ENCODE results near the gene GPR143. TPM values are rescaled to one million over a fixed set of nuclear protein-coding genes. Genes with fewer than 3 reads are reported as not detected.

The GPR143 gene
- 0.09 to 0.13 TPM (median 0.09 TPM) in 3 of 5 replicates, not detected in the others for total RNA-seq (2022; extraction: Qiagen RNA extraction; ENCODE audit: low read depth)

DNA sequence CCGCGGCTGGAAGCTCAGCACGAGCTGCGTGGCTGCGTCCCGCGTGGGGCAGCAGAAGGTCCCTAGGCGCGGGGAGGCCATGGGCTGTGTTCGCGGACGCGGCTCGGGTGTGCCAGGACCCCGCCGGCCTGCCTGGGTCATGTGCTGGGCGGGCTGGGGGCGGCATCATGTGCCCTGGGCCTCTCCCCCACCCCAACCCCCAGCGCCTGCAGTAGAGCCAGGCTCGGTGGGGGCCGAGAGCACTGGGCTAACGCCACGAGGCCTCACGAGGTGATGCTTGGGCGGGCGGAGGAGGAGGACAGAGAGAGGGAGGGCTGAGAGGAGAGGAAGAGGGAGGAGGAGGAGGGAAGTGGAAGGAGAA lies at the start of gene GPR143:
Gene GPR143 (minus strand): TSS at position 111 of the 361 bp plus-strand sequence. CDS start 30 bp downstream, at position 81.

DNA sequence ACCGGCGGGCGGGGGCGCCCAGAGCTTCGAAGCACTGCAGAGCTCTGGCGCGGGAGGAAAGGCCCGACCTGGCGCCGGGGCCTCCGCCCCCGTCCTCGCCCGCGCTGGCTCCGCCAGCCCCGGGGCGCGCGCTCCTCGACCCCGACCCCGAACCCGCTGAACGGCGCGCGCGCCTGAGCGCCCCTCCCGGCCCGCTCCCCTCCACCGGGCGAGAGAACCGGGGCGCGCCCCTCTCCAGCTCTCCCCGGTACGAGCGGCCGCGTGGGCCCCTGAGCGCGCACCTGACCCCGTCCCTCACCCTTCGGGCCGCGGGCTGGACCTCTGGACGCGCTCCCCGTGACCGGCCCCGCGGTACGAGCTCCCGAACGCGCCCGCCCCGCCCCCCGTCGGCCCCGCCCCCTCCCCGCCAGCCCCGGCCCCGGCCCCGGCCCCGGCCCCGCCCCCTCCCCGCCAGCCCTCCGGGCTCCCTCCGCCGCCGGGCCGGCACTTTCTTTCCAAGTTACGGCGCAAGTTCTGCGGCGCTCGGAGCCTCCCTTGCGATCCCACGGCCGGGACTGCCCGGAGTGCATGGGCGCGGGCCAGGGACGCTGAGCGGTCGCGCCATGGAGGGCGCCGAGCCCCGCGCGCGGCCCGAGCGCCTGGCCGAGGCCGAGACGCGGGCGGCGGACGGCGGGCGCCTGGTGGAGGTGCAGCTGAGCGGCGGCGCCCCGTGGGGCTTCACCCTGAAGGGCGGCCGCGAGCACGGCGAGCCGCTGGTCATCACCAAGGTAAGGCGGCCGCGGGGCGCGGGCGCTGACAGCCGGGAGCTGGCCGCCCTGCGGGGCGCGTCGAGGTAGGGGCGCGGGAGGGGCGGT lies 20.5 kb upstream of the GPR143 start, which contains the start of gene SHROOM2:
Gene SHROOM2 (plus strand): TSS at position 486 of the 854 bp plus-strand sequence. CDS start 117 bp downstream, at position 603.

Other genes starting within 250 kb of the GPR143 start
- gene SHROOM2, start 20.6 kb upstream of the GPR143 start, total RNA-seq (2022; extraction: Qiagen RNA extraction; ENCODE audit: low read depth), result 0.24 to 0.44 TPM (median 0.30 TPM) in 5 replicates
- gene CLDN34, start 201.5 kb upstream of the GPR143 start, total RNA-seq (2022; extraction: Qiagen RNA extraction; ENCODE audit: low read depth), result not detected in 5 replicates